Cortex of kidney (tissue), 1 donor: ENCODE data around the gene SMYD5.
"Not testable (repeated sequence)": the region's sequence is repeated elsewhere in the genome, so short reads cannot be mapped to it uniquely, and the experiment has no call there.

Source experiments
- DNase-seq: peaks from one replicate; lab custom pipeline; 2025; lab: John Stamatoyannopoulos, UW

SMYD5 gene

DNA sequence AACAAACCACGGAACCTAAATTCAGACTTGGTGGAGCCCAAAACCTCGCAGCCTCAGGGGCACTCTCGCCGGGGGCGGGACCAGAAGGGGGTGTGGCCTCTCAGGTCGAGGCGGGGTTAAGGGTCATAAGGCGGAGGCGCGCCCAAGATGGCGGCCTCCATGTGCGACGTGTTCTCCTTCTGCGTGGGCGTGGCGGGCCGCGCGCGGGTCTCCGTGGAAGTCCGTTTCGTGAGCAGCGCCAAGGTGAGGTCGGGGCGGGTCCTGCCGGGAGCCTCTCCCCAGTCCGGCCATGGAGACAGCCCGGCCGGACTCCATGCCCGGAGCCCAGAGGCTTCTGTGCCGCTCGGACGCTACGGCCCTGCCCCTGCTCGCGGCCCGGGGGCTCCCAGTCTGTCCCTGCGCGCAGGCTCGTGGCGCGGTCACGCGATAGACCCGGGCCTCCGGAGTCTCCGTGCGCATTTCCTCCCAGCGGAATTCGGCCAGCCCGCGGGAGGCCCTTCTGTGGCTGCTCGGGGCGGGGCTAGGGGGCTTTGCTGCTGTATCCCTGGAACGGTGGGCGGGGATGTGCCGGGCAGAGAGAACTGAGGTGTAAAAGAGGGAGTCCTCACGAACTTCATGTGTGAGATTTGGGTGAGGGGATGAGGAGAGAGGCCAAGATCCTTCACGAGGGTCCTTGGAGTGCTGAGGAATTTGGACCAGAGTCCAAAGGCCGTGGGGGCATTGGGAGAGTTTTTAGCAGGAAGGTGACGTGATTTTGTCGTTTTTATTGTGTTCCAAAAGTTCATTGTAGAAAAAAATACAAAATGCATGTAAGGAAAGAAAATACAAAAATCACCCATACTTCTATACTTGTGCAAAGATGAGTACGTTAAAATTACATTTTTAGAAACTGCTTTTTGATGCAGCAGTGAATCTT lies at the start of gene SMYD5:
TSS of gene SMYD5 (plus strand) at position 126 of the 916 bp plus-strand sequence. CDS start at position 148, 22 bp downstream.
- DNase-seq: no peak

DNA sequence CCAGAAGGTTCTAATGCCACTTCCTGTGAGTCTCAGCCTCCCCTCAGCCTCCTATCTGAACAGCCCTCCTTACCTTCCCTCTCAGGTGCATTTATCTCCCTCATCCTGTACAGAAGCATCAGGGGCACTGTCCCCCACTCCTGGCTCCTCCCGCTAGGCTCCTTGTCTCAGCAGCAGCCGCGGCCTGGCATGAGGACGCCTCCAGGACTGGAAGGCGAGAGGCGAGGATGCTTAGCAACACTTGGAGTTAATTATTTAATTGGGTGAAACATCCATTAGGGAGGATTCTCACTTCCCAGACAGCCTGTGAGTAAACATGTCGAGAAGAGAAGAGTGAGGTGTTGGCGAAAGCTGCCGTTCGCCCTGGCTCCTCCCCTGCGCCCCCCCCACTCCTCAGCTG lies 48.1 kb upstream of the SMYD5 start:
- DNase-seq: not testable (repeated sequence)

- not testable (repeated sequence) for DNase-seq
Observed at GRCh38 chr2:73166813-73167212, 47.2 kb upstream of the SMYD5 start.

GRCh38 chr2:73168348-73168747 lies 45.7 kb upstream of the SMYD5 start:
- DNase-seq: not testable (repeated sequence)

DNA sequence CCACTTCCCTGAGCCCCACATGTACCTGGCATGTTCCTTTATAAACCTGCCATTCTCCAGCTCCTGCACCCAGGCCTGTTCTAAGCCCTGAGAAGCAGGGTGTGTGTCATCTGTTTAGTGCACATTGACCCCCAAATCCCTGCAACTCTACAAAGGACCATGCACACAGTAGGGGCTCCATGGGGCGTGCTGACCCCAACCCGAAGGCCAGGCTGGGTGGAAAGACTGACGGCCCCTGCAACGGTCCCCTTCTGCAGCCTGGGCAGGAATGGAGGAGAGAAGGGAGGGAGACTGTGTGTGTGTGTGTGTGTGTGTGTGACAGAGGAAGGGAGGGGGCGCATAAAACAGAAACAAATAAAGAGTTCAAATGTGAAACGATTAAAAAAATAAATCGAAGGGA lies 43.7 kb upstream of the SMYD5 start:
- not testable (repeated sequence) for DNase-seq

DNA sequence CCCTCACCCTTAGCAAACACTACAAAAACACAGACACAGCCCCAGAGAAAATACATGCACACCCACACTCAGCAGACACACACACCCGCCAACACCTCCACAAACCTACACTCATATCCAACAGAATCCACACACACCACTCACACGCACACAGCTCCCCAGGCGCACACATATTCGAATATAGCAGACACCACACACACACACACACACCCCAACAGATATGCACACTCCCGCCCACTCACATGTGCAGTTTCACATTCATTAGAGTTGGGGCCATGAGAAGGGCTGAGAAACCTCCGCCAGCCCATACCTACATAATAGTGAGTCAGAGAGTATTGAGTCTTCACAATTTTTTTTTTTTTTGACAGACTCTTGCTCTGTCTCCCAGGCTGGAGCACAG lies 41.1 kb upstream of the SMYD5 start:
- DNase-seq: no peak

DNA sequence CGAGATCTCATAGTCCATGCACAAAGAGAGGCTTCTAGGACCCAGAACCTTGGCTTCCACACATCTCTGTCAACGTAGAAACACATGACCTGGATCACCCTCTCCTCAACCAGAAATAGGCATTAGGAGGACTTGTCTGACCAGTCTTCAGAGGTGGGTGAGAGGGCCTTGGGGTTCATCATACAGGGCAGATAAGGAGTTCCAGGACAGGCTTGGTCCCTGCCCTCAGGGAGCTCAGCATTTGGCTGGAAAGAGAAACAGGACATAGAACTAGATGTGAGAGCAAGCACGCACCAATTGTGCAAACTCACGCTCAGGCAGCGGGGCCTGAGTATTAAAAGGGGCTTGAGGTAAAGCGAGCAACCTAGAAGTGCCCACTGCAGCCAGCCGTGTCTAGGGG lies 40.3 kb upstream of the SMYD5 start:
- DNase-seq: no peak

- DNase-seq: no peak
Observed at GRCh38 chr2:73174244-73174643, 39.8 kb upstream of the SMYD5 start.

DNA sequence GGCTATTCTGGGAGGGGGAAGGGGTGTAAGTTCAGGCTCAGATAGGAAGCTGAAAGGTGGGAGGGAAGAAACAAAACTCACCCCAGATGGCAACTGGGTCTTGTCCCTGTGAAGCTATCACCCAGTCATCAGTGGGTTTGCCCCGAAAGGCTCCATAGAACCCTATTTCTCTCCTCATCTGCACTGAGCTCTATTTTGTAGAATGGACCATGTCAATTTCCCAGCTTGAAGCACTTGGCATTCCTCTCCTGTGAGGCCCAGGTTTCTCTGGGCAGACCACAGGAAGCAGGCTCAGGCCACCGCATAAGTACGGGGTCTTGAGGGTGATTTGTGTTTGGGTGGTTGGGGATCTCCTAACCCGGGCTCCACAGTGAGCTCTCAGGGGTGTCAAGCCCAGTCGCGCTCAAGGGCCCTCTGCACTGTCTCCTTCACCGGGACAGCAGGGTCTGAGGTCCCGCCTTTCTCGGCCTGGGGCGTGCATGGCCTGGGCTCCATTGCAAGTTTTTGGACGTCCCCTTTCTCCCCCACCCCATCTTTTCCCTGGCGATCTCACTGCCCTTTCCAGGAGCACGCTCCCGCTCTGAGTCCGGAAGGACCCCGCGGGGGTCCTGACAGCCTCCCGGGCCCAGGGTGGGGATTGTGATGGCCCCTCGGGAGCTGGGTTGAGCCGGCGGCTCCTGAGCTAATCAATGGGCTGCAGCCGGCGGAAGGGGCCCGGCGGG lies 38.9 kb upstream of the SMYD5 start:
- no peak for DNase-seq

- no peak for DNase-seq
Observed at GRCh38 chr2:73175663-73176204, 38.3 kb upstream of the SMYD5 start.

GRCh38 chr2:73176205-73176880 lies 37.7 kb upstream of the SMYD5 start:
- no peak for DNase-seq

DNA sequence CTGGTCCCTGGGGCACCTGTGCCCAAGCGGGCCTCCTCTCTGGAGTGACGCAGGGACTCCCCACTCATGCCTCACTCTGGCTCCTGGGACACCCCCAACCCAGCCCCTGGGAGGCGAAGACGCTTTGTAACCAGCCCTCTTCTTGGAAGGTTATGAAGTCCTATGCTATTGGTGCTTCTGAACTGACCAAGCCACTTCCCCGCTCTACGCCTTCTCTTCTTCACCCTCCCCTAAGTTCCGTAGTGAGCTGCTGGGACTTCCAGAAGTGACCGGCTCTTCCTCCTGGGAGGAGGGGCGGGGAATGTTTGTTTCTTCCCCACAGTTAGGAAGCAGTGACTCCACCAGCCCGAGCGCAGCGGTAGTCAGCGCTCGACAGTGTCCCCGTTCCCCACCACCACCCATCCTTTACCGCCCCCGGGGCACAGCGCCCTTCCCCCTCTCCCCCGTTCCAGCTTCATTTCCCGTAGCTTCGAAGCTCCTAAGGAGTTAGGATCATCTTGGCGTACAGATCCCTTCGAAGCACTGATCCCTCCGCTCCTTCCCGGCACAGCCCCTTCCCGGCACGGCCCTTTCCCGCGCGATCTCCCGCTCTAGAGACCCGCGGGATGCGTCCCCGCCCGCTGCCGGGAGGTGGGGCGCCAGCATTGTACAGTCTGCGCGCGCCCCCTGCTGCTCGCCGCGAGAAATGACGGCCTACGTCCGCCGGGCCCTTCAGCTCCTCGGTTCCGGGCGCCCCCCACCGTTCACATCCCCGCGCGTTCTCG lies 37.0 kb upstream of the SMYD5 start:
- no peak for DNase-seq

- DNase-seq: no peak
Observed at GRCh38 chr2:73177645-73178255, 36.3 kb upstream of the SMYD5 start.

DNA sequence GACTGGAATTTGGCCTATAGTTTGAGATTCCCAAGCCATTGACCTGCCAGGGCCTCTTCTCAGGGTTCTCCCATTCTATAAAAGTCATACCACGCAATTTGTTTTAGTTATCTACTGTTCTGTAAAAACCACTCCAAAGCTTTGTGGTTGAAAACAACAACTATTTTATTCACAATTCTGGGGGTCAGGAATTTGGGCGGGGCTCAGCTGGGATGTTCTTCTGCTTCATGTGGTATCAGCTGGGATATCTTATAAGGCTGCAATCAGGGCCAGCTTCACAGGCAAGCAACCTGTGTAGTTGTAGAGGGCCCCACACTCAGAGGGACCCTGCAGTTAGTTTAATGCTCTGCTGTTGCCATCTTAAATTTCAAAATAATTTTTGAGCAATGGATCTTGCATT lies 28.1 kb upstream of the SMYD5 start:
- DNase-seq: no peak

DNA sequence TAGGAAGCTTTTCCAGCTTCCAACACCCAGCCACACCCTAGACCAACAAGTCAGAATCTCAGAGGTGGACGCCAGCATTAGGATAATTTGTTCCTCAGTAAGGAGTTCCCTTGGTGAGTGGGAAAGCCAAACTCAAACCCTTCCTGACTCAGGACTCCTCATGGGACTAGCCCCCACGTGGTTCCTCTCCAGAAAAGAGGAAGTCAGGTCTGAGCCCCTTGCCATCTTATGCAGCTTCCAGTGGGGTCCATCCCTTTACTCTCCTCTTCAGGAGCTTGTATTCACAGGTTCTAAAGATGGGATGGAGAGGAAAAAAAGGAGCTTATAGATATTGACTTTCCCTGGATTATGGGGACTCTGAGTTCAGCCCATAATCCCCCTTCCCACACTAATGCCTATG lies 26.5 kb upstream of the SMYD5 start:
- DNase-seq: no peak

GRCh38 chr2:73197579-73197978 lies 16.5 kb upstream of the SMYD5 start:
- DNase-seq: no peak

DNA sequence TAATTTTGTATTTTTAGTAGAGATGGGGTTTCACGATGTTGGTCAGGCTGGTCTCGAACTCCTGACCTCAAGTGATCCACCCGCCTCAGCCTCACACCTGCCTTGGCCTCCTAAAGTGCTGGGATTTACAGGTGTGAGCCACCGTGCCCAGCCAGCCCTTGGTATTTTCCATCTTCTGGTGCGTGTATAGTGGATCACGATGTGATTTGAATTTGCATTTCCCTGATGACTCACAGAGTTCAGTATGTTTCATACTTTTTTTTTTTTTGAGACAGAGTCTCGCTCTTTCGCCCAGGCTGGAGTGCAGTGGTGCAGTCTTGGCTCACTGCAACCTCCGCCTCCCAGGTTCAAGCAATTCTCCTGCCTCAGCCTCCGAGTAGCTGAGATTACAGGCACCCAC lies 13.8 kb upstream of the SMYD5 start:
- DNase-seq: not testable (repeated sequence)

DNA sequence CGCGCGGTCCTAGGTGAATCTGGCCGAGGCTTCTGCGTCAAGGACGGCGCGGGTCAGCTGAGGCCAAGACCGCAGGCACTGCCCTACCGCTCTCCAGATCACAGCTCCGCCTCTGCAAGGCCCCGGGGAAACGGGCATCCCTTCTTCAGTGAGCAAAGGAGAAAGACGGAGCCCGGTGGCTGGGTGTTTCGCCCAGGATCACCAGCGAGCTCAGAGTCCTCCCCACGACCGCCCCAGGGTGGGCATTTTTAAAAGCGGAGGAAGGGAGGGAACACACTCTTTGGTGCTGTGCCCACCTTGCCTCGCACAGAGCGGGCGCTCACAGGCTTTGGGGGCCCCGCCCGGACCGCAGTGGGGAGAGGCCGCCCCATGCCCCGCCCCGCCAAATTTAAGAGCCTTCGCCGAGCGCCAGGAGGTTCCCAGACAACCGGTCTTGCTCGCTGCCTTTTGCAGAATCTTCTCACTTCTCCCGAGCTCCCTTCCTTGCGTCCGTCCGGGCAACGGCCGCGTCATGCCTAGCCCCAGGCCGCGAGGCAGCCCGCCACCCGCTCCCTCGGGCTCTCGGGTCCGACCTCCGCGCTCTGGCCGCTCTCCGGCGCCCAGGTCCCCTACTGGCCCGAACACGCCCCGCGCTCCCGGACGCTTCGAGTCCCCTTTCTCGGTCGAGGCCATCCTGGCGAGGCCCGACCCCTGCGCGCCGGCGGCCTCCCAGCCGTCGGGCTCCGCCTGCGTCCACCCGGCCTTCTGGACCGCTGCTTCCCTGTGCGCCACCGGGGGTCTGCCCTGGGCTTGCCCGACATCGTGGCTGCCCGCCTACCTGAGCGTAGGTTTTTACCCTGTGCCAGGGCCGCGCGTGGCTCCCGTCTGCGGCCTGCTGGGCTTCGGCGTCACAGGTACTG lies 11.6 kb upstream of the SMYD5 start, which contains the start of gene NOTO:
TSS of gene NOTO (plus strand) at position 419 of the 899 bp plus-strand sequence. CDS start at position 512, 93 bp downstream.
- no peak for DNase-seq

DNA sequence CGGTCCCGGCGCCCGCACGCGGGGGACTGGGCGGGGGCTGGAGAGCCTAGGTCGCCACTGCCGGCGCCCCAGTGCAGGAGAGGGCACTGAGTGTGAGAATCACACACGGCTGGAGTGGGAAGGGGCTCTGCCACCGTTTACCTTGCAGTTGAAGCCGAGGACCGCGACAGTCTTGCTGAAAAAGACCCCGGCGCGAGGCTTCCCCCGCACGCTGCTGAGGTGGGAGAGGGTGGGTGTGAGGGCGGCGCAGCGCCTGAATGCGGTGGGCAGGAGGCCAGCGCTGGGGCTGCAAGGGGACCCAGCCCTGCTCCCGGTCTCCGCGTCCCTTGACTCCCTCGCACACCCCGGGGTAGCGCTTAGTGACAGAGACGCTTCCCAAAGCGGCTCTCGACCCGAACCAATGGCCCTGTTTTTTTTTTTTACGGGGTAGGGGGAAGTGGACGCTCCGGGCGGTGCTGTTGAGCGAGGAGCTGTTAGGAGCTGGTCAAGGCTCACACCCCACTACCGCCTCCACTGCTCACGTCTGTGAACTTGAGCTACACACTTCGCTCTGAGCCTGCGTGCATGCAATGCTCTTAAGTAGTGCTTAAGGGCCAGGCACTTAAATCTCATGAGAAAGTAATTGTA lies 10.9 kb upstream of the SMYD5 start:
- DNase-seq: no peak
